Suppressor macrophage treated with lipopolysaccharide for 1 hour (primary cell): Measurements from ENCODE around the gene FAM234A.
A peak's percentile ranks its signal among the peaks of the same experiment; 100 is the strongest.

Experiments used
- DNase-seq, 3 donors: peaks; one replicate each; pipeline ENCODE4 v3.0.0-alpha.2; 2020 to 2022

Gene FAM234A

DNA sequence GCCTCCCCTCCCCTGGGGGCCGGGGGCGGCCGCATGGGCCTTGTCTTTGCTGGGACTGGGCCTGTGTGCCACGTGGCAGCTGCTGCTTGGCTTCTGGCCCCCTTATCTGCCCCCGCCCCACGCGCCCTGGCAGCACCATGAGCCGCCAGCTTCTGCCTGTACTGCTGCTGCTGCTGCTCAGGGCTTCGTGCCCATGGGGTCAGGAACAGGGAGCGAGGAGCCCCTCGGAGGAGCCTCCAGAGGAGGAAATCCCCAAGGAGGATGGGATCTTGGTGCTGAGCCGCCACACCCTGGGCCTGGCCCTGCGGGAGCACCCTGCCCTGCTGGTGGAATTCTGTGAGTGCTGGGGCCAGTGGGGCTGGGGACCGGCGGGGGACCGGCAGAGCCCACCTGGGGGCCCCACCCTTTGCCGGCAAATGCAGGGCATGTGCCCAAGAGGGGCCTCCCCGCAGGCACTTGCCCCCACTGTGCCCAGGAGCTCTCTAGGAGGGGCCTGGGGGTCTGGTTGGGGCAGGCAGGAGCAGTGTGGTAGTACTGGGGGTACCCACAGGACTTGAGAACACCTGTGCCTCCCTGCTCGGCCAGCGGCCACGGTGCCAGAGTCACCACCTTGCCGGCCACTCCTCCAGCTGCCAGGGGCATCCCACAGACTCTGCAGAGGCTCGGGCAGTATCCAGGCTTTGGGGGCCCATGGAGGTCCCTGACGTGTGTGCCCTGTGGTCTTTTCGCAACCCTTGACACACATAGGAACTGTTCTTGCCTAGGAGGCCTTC, 48.6 kb downstream of the FAM234A start, which contains the start of gene PDIA2:
TSS of gene PDIA2 (plus strand) at position 132 of the 773 bp plus-strand sequence. CDS start at position 138, 6 bp downstream.
- no peak for DNase-seq

DNA sequence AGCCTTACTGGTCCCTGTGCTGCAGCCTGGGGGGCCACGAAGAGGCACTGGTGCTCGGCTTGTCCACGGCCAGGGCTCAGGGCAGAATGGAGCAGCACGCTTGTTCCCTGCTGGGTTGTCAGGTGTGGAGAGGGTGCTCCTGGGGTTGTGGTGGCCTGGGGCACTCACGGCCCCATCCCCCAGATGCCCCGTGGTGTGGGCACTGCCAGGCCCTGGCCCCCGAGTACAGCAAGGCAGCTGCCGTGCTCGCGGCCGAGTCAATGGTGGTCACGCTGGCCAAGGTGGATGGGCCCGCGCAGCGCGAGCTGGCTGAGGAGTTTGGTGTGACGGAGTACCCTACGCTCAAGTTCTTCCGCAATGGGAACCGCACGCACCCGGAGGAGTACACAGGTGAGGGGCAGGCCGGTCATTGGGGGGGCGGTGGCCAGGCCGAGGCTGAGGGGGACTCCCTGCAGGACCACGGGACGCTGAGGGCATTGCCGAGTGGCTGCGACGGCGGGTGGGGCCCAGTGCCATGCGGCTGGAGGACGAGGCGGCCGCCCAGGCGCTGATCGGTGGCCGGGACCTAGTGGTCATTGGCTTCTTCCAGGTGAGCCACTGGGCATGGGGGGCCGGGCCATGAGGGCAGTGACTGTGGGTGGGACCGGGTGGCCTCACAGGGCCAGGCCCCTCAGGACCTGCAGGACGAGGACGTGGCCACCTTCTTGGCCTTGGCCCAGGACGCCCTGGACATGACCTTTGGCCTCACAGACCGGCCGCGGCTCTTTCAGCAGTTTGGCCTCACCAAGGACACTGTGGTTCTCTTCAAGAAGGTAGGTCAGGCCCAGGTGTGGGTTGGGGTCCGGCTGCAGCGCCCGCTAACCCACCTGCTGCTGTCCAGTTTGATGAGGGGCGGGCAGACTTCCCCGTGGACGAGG, 49.8 kb downstream of the FAM234A start:
- DNase-seq: no peak

DNA sequence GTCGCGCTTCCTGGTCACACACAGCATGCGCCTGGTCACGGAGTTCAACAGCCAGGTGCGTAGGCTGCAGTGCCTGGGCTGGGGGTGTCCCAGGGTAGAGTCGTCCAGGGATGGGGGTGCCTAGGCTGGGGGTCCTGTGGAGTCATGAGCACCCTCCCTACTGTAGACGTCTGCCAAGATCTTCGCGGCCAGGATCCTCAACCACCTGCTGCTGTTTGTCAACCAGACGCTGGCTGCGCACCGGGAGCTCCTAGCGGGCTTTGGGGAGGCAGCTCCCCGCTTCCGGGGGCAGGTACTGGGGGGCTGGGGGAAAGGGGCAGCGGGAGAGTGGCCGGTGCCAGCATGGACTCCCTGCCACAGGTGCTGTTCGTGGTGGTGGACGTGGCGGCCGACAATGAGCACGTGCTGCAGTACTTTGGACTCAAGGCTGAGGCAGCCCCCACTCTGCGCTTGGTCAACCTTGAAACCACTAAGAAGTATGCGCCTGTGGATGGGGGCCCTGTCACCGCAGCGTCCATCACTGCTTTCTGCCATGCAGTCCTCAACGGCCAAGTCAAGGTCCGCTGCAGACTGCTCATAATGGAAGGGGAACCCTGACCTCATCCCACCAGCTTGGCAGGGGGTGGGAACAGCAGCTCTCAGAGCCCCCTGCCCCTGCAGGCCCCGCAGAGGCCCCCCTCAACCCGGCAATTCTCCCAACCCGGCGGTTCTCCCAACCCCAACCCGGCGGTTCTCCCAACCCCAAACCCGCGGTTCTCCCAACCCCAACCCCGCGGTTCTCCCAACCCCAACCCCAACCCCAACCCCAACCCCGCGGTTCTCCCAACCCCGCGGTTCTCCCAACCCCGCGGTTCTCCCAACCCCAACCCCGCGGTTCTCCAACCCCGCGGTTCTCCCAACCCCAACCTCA, 50.8 kb downstream of the FAM234A start:
- no peak for DNase-seq

DNA sequence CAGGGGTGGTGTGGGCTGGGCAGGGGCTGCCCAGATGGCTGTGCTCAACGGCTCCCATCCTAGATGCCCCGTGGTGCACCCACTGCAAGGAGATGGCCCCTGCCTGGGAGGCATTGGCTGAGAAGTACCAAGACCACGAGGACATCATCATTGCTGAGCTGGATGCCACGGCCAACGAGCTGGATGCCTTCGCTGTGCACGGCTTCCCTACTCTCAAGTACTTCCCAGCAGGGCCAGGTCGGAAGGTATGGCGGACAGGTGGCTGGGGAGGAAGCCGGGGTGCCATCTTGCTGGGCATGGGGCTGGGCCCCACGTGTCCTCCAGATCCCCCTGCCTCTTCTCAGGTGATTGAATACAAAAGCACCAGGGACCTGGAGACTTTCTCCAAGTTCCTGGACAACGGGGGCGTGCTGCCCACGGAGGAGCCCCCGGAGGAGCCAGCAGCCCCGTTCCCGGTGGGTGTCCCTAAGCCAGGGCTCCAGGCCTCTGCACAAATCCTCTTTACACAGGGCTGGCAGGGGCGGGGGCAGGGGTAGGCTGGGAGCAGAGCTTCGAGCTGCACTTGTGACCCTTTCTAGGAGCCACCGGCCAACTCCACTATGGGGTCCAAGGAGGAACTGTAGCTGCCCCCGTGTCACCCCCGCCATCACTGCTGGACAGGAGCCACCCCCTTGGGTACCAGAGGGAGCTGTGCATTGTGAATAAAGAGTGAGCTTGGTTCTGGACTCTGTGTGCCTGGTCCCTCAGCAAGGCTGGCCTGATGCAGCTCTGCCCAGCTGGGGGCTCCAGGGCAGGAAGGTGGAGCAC, 52.1 kb downstream of the FAM234A start:
- DNase-seq: no peak

DNA sequence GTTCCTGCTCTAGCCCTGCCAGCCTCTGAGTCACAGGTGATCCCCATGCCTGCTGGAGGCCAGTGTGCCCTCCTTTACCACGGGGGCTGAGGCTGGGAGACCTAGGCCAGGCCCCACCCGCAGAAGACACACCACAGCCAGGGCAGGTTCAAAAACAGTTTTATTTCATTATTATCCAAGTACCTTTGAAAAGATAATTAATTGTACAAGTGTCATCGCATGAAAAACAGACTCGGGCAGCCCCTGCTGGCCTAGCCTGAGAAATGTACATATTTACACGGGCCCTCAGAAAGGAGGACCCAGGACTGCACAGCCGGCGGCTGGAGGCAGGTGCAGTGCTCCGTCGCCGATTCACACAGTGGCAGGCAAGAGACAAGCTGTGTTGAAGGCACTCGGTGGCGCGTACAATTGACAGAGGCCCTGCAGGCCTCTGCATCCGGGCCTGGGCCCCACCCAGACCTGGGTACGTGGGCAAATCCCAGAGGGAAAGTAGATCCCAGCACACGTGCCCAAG, 52.7 kb downstream of the FAM234A start:
- DNase-seq: no peak

DNA sequence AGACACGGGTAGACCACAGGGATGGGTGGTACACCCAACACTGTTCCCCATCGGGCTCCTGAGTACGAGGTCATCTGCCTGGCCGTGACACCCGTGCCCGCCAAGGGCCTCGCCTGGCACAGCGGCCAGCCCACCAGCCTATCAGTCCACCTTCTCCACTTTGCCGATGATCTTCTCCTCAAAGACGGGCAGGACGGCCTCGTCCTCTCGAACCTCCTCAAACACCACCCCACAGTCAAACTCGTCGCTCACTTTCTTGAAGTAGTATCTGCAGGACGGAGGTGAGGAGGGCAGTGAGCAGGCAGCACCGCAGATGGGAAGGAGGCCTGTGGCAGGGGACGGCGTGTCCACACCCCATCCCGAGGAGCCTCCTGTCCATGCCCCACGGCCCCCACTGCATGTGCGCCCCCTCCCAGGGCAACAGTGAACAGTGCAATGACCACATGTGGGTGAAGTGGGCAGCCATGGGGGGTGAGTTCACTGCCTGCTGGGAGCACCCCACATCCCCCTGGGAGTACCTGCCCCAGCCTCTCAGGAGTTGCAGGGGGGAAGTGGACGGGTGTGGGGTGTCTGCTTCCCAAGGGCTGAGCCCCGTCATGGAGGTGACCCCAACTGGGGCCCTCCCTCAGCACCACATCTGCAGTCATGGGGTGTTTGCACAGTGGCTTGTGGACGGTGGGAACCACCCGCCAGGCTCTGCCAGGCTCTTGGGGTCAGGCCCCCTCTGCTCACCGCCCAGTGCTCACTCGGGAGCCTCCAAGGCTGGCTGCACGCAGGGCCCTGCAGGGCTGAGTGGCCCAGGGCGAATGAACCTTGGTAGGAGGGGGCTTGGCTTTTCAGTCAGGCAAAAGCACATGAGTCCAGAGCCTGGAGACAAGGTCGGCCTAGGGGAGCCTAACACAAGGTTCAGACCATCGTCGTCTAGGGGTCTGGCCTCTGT, 53.6 kb downstream of the FAM234A start:
- DNase-seq: no peak

DNA sequence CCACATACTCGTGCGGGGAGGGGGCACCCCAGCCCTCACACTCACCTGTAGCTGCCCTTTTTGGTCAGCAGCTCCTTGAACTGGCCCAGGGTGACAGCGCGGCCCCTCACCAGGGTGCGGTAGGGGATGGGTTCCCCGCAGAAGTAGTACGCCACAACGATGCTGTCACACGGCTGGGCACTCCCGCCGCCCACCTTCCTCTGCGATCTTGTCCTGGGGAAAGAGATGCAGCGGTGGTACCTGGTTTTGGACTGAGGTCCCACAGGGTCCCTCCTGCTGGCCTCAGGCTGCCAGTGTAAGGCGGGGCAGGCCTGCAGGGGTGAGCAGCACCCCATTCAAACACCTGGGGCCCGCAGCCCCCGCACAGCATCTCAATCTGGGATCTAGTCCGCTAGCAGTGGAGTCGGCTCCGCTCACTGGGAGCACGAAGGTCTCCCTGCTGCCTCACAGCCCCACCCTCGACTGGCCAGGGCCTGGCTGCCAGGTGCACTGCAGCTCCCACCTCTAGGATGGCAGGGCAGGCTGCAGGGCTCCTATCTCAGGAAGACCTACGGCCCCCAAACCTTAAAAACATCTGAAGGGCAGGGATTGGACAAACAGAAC, 54.9 kb downstream of the FAM234A start:
- no peak for DNase-seq

DNA sequence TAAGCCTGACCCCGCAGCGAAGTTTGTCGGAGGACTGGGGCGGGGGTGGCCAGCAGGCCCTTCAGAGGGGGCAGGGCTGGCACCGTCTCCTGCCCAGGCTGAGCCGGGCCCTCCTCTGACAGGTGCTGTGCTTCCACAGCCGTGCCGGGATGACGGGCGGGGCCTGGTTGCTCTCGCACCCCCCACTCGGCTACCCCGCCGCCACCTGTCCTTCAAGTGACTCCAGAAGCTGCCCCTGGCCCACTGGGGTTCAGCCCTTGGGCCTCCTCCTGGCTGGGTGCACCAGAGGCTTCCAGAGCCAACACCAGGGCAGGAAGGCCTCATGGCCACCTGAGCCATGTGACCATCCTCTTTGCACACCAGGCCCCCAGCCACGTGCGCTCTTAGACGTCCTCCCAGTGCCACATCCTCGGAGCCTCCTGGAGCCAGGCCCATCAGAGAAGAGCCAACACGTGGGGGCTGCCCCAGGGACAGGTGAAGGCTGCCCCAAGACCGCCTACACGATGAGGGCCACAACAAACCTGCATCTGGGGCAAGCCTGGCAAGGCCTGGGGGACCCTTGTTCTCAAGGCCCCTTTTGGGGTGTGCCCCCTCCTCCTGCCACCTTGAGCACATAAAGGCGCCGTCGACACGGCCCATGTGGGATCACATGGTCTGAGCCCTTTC, 55.5 kb downstream of the FAM234A start:
- no peak for DNase-seq

DNA sequence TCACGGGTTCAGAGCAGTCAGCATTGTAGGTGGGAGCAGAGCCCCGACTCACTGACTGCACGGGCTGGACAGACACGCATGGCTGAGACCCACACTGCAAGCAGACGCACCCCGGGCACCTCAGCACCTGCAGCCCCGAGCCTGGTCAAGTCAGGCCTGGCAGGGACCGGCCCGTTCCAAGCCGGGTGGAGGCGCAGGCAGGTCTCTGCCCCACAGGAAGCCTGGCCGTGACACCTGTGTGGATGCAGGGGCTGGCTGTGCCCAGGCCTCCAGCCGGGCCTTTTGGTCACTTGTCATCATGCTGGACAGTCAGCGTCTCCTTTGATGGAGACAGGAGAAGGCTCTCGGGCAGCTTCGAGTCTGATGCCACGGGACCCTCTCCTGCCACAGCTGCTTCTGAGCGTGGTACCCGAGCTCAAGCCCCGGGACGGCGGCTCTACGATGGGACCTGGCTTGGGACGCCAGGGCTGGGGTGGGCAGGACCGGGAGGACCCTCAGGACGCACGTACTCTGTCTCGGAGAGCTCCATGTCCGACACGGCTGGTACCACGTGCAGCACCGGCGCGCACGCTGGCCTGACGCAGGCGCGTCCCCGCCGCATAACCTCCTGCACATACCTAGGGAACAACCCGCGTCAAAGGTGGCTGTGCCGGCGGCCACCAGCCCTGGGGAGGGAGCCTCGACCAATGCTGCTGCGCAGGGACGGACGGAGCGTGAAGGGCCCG, 56.2 kb downstream of the FAM234A start:
- no peak for DNase-seq

DNA sequence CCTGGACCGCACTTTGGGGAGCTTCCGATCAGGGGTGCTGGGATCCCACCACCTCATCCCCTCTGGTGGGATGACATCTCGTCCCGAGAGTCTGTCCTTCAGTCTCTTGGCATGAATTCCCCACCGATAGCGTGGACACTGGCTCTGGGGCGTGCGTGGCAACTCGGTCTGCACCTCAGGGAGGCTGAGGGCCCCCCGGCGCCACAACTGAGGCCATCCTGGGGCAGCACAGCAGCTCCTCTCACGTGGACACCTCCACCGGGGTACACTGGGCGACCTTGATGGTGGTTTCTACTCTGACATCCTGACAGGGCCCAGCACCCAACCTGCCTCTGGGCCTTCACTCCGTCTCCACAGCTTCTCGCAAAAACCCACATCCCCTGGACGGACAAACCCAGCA, 56.9 kb downstream of the FAM234A start:
- DNase-seq: no peak

DNA sequence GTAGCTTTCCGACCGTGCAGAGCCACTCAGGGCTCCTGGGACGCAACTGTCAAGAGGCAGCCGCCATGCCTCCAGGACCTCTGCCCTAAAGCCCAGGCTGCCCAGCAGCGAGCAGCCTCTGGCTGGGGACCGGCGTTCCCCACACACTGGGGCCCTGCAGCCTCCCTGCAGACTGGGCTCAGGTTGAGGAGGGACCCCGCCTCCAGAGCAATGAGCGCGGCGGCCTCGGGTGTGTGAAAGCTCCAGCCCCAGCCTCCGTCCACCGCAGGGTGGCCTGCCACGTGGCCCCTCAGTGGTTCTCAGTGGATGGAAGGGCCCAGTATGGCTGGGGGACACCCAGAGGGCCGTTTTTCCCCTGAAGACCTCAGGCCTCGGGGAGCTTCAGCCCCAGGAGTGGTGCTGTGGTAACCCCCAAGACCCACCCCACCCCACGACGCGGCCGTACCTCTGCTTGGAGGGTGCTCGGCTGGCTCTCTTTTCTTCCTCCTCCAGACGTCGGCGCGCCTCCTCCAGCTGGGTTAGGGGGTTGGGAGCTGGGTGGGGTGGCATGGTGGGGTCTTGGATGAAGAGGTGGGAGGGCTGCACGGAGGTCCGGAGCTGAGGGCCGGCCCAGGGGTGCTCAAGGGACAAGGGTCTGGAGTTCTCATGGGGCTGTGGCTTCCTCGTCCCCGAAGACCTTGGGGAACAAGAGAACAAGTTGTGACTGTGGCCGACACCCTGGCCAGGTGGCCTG, 58.6 kb downstream of the FAM234A start:
- no peak for DNase-seq

DNA sequence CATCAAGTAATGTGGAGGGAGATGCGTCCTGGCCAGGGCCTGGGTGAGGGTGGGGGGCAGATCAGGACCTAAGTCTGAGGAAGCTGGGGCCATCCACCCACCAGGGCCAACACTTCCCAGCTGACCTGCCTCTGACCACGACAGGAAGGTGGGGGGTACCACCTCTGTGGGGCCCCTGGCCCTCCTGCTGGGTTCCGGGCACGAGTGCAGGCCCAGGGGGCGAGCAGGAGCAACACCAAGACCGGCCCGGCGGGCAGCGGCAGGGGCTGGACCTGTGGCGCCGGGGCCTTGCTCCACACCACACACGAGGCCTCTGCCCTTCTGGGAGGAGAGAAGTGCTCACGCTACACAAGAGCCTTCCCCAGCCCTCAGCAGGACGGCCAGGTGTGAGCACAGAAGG, 61.7 kb downstream of the FAM234A start:
- DNase-seq: no peak

DNA sequence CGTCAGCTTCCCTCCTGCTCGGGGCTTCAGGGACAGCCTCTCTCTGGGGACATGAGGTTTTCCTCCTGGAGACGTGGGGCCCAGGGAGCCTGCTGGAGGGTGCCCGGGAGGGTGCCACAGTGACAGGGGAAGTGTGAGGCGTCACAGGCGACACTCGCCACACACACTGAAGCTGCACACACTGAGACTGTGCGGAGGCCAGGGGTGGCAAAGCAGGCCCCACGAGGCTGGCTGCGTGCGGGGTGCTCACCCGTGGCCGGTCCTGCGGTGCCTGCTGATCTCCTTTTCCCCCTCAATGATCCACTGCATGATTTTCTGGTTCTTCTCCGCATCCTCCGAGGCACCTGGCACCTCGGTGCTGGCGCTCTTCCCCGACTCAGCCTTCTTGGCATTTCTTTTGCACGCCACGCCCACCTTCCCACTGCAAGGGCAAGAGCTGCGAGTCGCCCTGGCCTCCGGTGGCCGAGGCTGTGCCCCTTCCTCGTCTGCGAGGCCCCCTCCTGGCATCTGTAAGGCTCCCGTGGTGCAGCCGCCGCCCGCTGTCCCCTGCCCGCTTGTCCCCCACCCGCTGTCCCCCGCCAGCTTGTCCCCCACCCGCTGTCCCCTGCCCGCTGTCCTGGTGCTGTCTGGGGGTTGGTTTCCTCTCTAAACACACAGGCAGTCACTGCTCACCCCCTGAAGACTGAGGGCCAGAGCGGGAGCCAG, 62.3 kb downstream of the FAM234A start:
- DNase-seq: no peak

DNA sequence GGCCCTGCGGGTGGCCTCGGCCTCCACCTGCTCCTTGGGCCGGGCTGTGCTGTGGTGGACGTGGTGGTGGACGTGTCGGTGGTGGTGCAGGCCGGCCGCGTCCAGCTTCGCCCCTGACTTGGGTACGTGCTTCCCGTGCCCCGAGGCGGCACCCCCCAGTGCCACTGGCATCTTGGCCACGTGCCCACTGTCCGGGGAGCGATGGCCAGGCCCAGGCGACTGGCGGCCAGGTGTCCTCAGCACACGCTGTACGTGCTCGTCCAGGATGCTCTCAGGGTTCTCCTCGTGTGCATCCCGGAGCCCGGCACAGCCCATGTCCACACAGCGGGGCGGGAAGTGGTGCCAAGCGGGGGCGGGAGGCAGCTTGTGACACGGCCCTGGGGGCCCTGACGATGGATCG, 63.2 kb downstream of the FAM234A start:
- DNase-seq: no peak

DNA sequence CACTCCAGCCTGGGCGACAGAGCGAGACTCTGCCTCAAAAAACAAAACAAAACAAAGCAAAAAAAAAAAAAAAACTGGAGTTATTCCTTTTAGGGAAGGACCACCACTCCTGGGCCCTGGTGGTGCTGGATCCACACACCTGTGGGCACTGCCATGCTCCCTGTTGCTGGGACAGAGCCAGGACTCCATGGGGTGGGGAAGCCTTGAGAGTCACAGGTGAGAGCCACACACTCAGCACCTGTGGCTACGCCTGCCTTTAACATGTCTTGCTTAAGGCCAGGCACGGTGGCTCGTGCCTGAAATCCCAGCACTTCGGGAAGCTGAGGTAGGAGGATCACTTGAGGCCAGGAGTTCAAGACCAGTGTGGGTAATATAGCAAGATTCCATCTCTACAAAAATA, 66.6 kb downstream of the FAM234A start:
- DNase-seq: no peak

DNA sequence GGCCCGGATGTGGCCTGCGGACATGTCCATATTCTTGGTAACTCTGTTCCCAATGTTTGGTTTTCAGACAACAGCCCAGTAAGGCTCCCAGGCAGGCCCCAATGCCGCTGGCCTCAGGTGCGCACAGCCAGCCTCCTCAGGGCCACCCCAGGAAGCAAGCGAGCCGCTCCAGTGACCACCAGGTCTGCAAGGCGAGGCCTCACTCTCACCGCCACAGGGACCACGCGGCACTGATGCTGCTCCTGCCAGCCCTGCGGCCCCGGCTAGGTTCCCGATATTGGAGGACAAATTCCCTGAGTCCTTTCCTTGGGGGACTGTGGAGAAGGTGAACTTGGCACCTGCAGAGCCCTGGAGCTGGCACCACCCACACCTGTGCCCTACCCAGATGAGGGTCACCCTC, 67.3 kb downstream of the FAM234A start:
- no peak for DNase-seq

DNA sequence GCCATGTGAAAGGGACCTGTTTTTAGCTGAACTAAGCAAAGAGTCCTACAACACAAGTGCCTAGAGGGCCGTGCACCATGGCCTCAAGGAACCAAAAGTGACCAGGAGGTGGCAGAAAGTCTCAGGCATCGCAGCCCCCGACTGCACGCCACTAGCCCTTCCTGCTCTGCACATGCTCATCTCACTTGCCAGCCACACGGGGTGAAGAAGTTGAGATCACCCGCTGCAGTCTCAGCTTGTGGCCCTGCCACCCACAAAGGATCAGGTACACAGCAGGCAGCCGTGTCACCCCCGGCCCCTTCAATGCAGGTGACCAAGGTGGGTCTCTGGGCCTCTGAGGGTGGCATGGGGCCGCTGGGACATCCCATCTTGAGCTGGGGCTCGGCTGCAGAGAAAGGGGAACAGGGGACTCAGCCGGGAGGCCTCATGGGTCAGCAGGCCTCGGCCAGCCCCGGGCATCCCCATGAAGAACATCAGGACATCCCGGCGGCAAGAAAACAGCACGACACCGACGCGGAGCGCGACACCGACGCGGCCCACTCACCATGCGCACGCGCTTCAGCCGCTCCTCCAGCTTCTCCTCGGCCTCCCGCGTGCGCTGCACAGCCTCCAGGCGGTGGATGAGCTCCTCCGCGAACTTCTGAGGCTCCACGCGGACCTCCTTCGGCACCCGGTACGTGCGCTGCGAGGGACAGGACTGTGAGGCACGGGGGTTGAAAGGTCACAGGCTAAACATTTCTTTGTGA, 69.3 kb downstream of the FAM234A start:
- peak; percentile 35 to 55 (median 50) for DNase-seq
